Right atrium auricular region (tissue), 2 donors: ENCODE results near the gene ASB9. TPM values are rescaled to one million over a fixed set of nuclear protein-coding genes. Genes with fewer than 3 reads are reported as not detected.

ENCODE experiments used
- DNase-seq: peaks from one replicate; pipeline ENCODE4 v3.0.0-alpha.2; 2019; ENCODE audit warnings: low spot score
- H3K27ac ChIP-seq, 2 donors: fragments of 200-600 bp; sonication (generic); 1 replicate in 1 of 2; 2 replicates in 1 of 2; pipeline ENCODE4 v1.5.1; 2016 to 2019
- H3K27me3 ChIP-seq, 2 donors: fragments of 200-600 bp; sonication (generic); one replicate each; pipeline versions ENCODE4 v1.5.1 to v1.6.0; 2017 to 2019
- H3K36me3 ChIP-seq: fragments of 200-600 bp; sonication (generic); one replicate; pipeline ENCODE4 v1.5.1; 2016
- H3K4me1 ChIP-seq, 2 donors: fragments of 200-600 bp; sonication (generic); one replicate each; pipeline versions ENCODE4 v1.5.1 to v1.6.0; 2017 to 2019
- H3K4me3 ChIP-seq, 2 donors: fragments of 200-600 bp; sonication (generic); 1 replicate in 1 of 2; 2 replicates in 1 of 2; pipeline ENCODE4 v1.5.1; 2017 to 2019; ENCODE audit warnings: mild to moderate bottlenecking in 1 of 2, moderate library complexity in 1 of 2
- H3K9me3 ChIP-seq, 2 donors: fragments of 200-600 bp; sonication (generic); one replicate each; pipeline ENCODE4 v1.5.1; 2019
- total RNA-seq, 2 donors: library from RNA; depleted of rRNA; stranded (reverse); fragments of >200 nt; gene quantifications; one replicate each; pipeline ENCODE4 v1.1.0, GENCODE V29; 2016
- TF ChIP-seq, protein P1 (sequence below), 2 donors: fragments of 200-600 bp; sonication (generic); IDR thresholded peaks; one replicate each; pipeline ENCODE4 v1.5.1; 2019; ENCODE audit warnings: antibody characterized with exemption in 2 of 2

Gene ASB9
- total RNA-seq, 2 donors from 2014 or later = 1.1 to 1.8 TPM

DNA sequence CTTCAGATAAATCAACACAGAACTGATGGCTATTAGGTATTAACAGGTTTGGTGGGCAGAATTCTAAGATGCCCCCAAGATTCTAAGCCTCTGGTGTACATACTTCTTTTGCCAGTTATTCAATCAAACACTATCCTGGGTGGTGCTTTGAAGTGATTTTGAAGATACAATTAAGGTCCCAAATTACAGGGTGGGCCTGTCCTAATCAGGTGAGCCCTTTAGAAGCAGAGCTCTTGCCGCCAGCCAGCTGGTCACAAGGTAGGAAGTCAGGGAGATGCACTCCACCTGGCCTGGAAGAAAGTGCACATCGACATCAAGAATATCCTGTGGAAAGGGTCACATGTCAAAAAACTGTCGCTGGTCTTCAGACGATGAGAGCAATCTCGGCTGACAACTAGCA lies 29.5 kb downstream of the ASB9 start:
- TF ChIP-seq, protein P1, sequence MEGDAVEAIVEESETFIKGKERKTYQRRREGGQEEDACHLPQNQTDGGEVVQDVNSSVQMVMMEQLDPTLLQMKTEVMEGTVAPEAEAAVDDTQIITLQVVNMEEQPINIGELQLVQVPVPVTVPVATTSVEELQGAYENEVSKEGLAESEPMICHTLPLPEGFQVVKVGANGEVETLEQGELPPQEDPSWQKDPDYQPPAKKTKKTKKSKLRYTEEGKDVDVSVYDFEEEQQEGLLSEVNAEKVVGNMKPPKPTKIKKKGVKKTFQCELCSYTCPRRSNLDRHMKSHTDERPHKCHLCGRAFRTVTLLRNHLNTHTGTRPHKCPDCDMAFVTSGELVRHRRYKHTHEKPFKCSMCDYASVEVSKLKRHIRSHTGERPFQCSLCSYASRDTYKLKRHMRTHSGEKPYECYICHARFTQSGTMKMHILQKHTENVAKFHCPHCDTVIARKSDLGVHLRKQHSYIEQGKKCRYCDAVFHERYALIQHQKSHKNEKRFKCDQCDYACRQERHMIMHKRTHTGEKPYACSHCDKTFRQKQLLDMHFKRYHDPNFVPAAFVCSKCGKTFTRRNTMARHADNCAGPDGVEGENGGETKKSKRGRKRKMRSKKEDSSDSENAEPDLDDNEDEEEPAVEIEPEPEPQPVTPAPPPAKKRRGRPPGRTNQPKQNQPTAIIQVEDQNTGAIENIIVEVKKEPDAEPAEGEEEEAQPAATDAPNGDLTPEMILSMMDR (IDR thresholded peaks at IDR 0.05) = no peak

DNA sequence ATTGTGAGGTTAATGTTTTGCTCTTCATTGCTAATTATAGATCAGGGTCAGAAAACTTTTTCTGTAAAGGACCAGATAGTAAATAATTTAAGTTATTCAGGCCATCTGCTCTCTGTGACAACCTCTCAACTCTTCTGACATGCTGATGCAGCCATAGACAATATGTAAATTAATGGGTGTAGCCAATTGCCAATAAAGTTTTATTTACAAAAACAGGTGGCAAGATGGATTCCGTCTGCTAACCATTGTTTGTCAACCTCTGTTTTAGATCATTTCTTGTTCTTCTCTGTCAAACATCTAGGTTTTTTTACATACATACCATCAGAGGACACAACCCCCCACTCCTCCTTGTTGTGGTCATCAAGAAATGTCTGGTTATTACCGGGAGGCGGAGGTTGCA lies 33.7 kb downstream of the ASB9 start:
- no peak for DNase-seq
- TF ChIP-seq, protein P1 (IDR thresholded peaks at IDR 0.05) = no peak
- Histone ChIP-seq H3K4me1 (no peaks in the 10 kb centered on the region), H3K4me3 (no peak overlapping the region), H3K36me3 (no peaks in the 10 kb centered on the region), H3K27me3 (no peaks in the 10 kb centered on the region), H3K27ac (no peak overlapping the region), H3K9me3 (no peaks in the 10 kb centered on the region)

More for the DNA sequence above, 29.5 kb downstream of the ASB9 start:
- Histone ChIP-seq H3K27me3 (no peaks in the 10 kb centered on the region), H3K9me3 (no peaks in the 10 kb centered on the region), H3K4me1 (no peaks in the 10 kb centered on the region), H3K27ac (no peak overlapping the region), H3K36me3 (no peaks in the 10 kb centered on the region), H3K4me3 (no peak overlapping the region)
- no peak for DNase-seq

DNA sequence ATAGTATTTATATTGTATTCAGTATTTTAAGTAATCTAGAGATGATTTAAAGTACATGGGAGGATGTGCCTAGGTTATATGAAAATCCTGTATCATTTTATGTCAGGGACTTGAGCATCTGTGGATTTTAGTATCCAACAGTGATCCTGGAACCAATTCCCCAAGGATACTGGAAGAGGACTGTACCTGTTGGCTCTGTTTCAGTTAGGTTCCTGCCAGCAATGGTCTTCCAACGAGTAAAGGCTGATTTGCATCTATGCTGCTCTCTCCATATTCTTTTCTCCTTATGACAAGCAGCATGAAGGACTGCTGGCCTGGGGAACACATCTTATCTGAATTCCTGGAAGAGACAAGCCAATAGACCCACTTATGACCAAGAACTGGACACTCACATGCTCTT lies 34.9 kb downstream of the ASB9 start:
- H3K36me3 ChIP-seq = no peaks in the 10 kb centered on the region
- H3K4me3 ChIP-seq = no peak overlapping the region
- no peaks in the 10 kb centered on the region for H3K27me3 ChIP-seq
- H3K27ac ChIP-seq = no peak overlapping the region
- no peaks in the 10 kb centered on the region for H3K4me1 ChIP-seq
- TF ChIP-seq, protein P1 (IDR thresholded peaks at IDR 0.05) = no peak
- H3K9me3 ChIP-seq = no peaks in the 10 kb centered on the region
- DNase-seq = no peak

DNA sequence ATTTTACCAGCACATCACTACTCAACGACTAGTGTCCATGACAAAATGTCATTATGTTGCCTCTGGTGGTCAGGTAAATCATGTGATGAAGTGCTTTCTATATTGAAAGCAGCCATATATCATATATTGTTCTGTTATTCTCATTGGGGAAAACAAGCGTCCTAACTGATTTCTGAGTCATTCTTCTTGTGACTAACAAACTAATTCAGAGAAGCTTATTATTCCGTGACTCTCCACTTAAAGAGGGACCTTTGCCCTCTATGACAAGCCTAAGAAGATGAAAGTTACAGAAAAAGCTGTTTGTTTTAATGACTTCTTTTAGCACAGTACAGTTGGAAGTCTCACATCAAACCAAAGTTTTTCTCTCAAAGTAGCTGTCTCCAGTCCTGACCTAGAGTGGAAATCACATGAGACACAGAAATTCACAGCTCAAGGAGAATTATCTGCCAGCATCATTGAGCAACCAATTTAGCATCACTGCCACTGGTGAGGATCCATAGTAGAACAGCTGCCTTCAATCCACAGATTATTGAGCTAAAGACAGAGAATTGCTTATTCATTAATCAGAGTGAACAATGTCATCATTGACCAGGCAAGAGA lies 36.4 kb downstream of the ASB9 start:
- no peaks in the 10 kb centered on the region for H3K36me3 ChIP-seq
- no peak for DNase-seq
- TF ChIP-seq, protein P1 (IDR thresholded peaks at IDR 0.05) = no peak

DNA sequence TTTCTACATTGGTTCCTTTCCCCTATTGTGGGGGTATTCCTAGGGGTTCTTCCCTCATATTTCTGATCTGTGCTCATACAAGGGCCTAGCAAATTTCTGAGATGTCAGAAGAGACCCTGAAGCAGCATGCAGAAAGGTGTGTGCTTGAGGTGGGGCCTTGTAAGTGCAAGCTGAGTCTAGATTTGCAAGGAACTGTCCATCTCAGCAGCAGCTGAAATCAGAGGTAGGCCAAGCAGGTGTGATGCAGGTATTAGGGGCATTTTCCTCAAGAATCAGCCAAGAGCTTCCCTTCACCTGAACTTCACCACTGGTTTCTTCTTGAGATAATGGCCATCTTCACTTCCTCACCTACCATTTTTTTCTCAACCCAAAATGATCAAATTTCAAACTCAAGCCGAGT lies 45.1 kb downstream of the ASB9 start:
- TF ChIP-seq, protein P1 (IDR thresholded peaks at IDR 0.05) = no peak
- H3K36me3 ChIP-seq = no peaks in the 10 kb centered on the region
- no peaks in the 10 kb centered on the region for H3K27me3 ChIP-seq

More for the DNA sequence above, 36.4 kb downstream of the ASB9 start:
- H3K27me3 ChIP-seq = no peaks in the 10 kb centered on the region
- H3K9me3 ChIP-seq = no peaks in the 10 kb centered on the region
- no peaks in the 10 kb centered on the region for H3K4me1 ChIP-seq
- H3K4me3 ChIP-seq = no peak overlapping the region
- H3K27ac ChIP-seq = no peak overlapping the region

DNA sequence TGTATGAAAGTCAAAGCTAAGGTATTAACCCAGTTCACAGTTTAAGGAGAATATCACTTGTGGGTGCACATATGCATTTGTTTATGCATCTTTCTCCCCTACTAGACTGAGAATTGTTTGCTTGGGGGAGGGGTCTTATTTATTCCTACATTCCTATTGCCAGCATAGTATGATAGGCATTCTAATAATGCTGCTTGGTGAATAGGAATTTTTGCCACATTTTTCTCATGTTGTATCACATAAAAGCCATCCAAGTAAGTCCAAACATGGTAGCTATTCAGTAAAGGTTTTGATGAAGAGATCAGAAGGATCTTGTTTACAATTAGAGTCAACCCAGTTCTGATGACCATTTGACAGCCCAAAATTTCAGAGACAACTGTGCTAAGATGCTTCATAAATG lies 48.6 kb downstream of the ASB9 start:
- DNase-seq = no peak
- H3K36me3 ChIP-seq = no peaks in the 10 kb centered on the region
- H3K4me3 ChIP-seq = no peak overlapping the region
- TF ChIP-seq, protein P1 (IDR thresholded peaks at IDR 0.05) = no peak
- H3K4me1 ChIP-seq = no peaks in the 10 kb centered on the region
- H3K27me3 ChIP-seq = no peaks in the 10 kb centered on the region
- H3K27ac ChIP-seq = no peak overlapping the region
- H3K9me3 ChIP-seq = no peaks in the 10 kb centered on the region

More for the DNA sequence above, 45.1 kb downstream of the ASB9 start:
- Histone ChIP-seq H3K27ac (no peak overlapping the region), H3K9me3 (no peaks in the 10 kb centered on the region), H3K4me1 (no peaks in the 10 kb centered on the region), H3K4me3 (no peak overlapping the region)
- DNase-seq = no peak
